Measurements from ENCODE around the gene CILP2.

Gene CILP2

DNA sequence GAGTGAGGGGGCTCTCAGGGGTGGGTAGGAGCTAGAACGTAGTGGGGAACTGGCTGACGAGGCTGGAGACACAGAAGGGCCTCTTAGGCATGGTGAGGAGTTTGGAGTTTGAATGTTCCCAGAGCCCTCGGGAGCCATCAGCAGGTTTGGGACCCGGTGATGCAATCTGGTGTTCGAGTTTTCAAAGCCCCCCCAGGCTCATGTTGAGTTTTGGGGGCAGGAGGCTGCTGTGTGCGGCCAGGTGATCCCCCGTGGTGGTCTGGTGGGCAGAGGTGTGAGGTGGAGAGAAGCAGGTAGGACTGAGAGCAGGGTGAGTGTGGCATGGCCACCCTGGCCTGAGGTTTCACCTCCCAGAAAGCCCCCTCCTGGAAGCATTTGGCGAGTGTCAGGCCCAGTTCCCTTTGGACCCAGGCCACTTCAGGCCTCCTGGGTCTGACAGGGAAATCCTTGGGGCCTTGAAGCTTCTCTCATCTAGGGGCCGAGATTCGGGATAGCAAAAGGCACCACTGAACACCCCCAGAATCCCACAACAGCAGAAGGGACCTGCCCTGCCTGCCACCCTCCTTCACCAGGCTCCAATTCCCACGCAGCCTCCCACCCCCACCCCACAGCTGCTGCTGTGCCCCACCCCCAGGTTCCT lies 8.2 kb upstream of the CILP2 start:
- DNase-seq (ENCODE audit: low read depth in 2 of 2), result no peak

DNA sequence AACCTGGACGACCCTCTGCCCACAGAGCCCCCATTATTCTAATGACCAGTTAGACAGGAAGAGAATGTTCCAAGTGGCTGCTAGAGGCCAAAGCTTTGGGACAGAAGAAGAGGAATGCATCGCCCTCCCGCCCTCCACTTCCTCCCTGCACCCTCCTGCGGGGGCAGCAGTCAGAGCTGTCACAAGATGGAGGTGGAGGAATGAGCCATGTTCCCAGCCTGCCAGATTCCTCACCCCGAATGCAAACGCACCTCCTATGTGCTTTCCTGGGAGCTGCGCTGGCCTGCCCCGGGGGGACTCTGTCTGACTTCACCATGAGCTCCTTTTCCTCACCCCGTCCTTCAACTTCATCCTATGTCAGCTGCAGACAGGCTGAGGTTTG lies 7.7 kb upstream of the CILP2 start:
- no peak for DNase-seq (ENCODE audit: low read depth in 2 of 2)

- no peak for DNase-seq (ENCODE audit: low read depth in 2 of 2)
Measured at GRCh38 chr19:19530889-19531288, 7.2 kb upstream of the CILP2 start.

DNA sequence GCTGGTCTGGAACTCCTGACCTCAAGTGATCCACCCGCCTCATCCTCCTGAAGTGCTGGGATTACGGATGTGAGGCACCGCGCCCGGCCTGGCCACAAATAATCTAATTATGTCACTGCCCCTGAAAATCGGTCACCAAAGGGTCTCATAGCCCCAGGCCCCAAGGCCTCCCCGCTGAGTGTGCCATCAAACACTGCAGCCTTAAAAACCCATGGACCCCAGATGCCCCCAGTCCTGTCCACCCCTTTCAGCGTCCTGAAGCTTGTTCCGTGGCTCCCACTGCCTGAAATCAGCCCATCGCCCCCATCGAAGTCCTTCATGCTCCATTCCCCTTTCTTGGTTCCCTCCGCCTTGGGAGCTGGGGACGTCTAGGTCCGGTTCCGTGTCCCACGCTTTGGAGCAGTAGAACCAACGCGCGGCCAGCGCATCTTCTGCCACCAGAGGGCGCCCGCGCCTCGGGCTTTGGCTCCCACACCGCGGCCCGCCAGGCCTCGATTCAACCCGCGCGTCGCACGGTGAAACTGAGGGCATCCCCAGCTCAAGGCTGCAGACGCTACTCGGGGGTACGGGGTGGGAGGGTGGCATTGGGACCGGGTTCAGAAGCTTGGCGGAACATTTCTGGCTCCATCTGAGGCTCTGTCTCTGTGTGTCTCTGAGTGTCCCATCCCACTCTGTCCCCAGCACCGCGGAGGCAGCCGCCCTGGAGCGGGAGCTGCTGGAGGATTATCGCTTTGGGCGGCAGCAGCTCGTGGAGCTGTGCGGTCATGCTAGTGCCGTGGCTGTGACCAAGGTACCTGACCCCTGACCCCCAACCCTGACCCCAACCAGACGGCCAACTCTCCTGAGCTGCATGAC lies 5.9 kb upstream of the CILP2 start:
- peak; percentile 55 to 80 for DNase-seq (ENCODE audit: low read depth in 2 of 2)

- no peak for DNase-seq (ENCODE audit: low read depth in 2 of 2)
Measured at GRCh38 chr19:19532806-19533701, 5.0 kb upstream of the CILP2 start.

DNA sequence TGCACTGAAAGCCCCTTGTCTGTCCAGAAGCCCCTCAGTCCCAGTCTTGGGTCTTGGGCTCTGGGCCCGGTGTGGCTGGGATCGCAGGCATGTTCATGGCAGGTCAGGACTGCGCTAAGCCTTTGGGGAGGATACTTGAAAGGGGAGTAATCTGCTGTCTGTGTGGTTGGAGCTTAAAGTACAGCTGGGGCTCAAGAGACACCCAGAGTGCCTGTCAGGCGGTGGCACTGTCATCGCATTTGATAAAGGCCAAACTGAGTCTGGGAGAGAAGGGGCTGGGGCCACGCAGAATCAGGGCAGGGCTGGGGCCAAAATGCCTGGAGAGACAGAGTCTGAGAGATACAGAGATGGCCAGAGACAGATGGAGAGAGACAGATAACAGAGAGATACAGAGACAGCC lies 4.2 kb upstream of the CILP2 start:
- no peak for DNase-seq (ENCODE audit: low read depth in 2 of 2)

- no peak for DNase-seq (ENCODE audit: low read depth in 2 of 2)
Measured at GRCh38 chr19:19534556-19535265, 3.4 kb upstream of the CILP2 start.

DNA sequence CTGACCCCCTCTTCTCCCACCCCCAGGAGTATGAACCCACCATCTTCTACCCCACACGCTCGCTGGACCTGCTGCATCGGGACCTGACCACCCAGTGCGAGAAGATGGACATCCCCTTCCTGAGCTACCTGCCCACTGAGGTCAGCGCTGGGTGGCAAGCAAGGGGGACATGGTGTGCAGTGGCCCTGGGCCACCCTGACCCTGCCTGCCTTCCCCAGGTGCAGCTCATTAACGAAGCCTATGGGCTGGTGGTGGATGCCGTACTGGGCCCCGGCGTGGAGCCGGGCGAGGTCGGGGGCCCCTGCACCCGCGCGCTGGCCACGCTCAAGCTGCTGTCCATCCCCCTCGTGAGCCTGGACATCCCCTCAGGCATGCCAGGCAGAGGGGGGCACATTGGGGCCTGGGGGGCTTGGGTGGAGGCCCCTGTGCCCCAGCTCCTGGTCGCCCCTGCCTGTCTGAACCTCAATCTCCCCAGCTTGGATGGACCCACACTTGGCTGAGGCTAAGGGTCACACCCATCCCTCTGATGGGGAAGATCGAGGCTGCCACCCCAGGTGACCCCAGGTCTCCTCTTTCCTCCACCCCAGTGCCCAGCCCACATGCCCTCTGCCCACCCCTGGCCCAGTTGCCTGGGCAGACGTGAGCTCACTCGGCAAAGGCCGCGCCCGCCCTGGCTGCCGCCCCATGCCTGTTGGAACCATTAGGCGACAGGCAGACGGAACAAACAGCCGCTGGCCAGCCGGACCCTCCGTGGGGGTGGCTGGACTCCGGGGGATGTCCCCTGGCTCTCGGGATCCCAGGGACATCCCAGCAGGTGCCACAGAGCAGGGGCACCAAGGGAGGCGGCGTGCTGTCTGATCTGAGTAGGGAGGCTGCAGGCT lies 2.5 kb upstream of the CILP2 start:
- DNase-seq (ENCODE audit: low read depth in 2 of 2), result no peak

DNA sequence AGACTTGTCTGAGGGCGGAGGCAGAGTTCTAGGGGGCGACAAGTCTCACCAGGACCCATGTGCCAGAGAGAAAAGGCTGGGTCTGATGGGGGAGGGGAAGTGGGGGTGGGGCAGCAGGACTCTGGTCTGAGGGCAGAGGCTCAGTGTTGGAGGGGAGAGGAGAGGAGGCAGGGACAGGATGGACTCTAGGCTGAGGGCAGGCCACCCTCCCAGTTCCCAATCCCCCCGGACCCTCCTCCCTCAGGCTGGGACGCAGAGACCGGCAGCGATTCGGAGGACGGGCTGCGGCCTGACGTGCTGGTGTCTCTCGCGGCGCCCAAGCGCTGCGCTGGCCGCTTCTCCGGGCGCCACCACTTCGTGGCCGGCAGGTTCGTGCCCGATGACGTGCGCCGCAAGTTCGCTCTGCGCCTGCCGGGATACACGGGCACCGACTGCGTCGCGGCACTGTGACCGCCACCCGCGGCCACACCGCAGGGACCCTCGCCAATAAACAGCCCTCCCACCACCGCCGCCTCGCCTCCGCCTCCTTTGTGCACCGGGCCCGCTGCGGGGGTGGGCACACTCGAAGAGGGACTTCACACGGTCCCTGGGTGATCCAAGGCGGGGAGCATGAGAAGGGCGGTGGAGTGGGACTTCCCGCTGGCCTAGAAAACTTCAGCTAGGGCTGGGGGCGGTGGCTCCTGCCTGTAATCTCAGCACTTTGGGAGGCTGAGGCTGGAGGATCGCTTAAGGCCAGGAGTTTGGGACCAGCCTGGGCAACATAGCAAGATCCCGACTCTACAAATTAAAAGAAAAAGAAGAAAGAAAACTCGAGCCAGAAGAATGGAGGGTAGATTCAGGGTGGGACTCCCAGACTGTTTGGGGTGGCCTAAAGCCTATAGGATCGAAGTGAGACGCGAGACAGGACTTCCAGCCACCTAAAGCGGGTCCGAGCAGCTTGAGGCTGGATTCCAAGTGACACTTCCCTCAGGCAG lies 703 bp upstream of the CILP2 start:
- no peak for DNase-seq (ENCODE audit: low read depth in 2 of 2)

DNA sequence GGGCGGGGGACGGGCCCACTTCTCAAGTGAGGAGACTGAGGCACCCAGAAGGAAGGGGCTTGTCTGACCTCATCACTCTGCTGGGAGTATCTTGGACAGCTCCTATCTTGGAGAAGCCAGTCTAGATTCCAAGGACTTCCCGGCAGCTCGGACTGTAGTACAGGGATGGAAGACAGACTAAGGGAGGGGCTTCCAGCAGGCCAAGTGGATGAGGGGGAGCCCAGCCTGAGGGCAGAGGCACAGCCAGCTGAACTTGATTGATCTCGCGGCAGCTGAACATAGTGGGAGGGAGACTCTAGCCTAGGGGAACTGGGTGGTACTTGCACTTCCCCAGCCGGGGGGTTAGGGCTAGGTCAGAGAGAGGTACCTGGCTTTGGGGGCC lies 711 bp downstream of the CILP2 start:
- DNase-seq (ENCODE audit: low read depth in 2 of 2), result no peak

DNA sequence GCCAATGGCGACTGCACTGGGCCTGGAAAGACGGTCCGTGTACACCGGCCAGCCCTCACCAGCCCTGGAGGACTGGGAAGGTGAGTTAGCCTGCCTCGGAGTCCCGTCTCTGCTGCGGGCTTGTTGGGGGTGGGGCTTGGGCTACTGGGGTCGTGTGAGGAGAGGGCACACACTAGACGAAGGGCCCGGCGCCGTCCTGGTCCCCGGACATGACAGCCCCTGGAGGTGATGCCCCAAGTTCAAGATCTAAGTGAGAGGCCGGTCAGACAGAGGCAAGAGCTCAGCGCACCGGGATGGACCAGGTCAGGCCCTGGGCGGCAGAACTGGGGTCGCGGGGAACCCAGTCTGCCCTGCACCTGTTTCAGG lies 1.6 kb downstream of the CILP2 start:
- DNase-seq (ENCODE audit: low read depth in 2 of 2), result no peak

DNA sequence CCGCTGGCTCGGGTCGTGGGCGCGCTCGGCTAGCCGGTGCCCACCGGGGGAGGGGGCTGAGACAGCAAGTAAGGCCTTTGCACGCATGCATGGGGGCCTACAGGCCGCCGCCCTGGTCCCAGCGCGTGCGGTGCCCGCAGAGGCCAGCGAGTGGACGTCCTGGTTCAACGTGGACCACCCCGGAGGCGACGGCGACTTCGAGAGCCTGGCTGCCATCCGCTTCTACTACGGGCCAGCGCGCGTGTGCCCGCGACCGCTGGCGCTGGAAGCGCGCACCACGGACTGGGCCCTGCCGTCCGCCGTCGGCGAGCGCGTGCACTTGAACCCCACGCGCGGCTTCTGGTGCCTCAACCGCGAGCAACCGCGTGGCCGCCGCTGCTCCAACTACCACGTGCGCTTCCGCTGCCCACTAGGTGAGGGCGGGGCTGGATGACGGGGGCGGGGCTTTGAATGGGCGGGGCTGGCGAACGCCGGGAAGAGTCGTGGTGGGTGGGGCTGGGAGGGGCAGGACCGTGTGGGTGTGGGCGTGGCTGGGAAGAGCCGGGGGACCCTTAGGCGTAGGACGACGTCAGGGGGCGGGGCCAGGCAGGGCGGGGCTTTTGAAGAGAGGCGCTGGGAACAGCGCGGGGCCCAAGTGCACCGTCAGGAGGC lies 2.1 kb downstream of the CILP2 start:
- DNase-seq (ENCODE audit: low read depth in 2 of 2), result peak; percentile 75 to 78

GRCh38 chr19:19540715-19541515 lies 2.9 kb downstream of the CILP2 start:
- DNase-seq (ENCODE audit: low read depth in 2 of 2), result peak; percentile 78 to 85

- no peak for DNase-seq (ENCODE audit: low read depth in 2 of 2)
Measured at GRCh38 chr19:19541616-19542015, 3.6 kb downstream of the CILP2 start.

- no peak for DNase-seq (ENCODE audit: low read depth in 2 of 2)
Measured at GRCh38 chr19:19542507-19542906, 4.4 kb downstream of the CILP2 start.

DNA sequence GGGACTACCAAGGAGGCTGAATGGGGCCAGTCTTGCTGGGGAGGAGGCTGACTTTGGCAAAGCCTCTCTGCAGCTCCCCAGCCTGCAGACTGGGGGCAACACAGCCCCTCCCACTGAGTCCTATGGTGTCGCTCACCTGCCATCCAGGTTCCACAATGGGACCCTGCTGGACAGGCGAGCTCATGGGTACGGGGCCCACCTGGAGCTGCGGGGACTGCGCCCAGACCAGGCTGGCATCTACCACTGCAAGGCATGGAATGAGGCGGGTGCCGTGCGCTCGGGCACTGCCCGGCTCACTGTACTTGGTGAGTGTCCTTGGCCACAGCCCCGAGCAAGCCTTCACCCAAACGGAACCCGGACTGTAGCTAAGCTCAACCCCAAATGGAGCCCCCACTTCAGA lies 5.0 kb downstream of the CILP2 start:
- DNase-seq (ENCODE audit: low read depth in 2 of 2), result no peak

DNA sequence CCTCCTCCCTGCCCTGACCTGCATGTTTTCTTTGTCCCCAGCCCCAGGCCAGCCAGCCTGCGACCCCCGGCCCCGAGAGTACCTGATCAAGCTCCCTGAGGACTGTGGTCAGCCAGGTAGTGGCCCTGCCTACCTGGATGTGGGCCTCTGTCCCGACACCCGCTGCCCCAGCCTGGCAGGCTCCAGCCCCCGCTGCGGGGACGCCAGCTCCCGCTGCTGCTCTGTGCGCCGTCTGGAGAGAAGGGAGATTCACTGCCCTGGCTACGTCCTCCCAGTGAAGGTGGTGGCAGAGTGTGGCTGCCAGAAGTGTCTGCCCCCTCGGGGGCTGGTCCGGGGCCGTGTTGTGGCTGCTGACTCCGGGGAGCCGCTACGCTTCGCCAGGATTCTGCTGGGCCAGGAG lies 5.6 kb downstream of the CILP2 start:
- DNase-seq (ENCODE audit: low read depth in 2 of 2), result no peak

DNA sequence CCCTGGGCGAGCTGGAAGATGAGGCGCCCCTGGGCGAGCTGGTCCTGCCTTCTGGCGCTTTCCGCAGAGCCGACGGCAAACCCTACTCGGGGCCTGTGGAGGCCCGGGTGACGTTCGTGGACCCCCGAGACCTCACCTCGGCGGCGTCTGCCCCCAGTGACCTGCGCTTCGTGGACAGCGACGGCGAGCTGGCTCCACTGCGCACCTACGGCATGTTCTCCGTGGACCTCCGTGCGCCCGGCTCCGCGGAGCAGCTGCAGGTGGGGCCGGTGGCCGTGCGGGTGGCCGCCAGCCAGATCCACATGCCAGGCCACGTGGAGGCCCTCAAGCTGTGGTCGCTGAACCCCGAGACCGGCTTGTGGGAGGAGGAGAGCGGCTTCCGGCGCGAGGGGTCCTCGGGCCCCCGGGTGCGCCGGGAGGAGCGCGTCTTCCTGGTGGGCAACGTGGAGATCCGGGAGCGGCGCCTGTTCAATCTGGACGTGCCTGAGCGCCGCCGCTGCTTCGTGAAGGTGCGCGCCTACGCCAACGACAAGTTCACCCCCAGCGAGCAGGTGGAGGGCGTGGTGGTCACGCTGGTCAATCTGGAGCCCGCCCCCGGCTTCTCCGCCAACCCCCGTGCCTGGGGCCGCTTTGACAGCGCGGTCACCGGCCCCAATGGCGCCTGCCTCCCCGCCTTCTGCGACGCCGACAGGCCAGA lies 6.3 kb downstream of the CILP2 start:
- no peak for DNase-seq (ENCODE audit: low read depth in 2 of 2)

All from stimulated activated CD4-positive, alpha-beta T cell treated with anti-CD3 and anti-CD28 coated beads, Interleukin-15, amount 100 ng/mL, for 48 hours (primary cell).